NCI-H510A treated with DMSO at 0.1 percent for 48 hours (cell line): ENCODE measurements around the gene CDS1.
"Not testable (repeated sequence)": the region's sequence is repeated elsewhere in the genome, so short reads cannot be mapped to it uniquely, and the experiment has no call there.

Experiments
- DNase-seq: peaks from one replicate; lab custom pipeline; 2025; lab: John Stamatoyannopoulos, UW

The CDS1 gene

DNA sequence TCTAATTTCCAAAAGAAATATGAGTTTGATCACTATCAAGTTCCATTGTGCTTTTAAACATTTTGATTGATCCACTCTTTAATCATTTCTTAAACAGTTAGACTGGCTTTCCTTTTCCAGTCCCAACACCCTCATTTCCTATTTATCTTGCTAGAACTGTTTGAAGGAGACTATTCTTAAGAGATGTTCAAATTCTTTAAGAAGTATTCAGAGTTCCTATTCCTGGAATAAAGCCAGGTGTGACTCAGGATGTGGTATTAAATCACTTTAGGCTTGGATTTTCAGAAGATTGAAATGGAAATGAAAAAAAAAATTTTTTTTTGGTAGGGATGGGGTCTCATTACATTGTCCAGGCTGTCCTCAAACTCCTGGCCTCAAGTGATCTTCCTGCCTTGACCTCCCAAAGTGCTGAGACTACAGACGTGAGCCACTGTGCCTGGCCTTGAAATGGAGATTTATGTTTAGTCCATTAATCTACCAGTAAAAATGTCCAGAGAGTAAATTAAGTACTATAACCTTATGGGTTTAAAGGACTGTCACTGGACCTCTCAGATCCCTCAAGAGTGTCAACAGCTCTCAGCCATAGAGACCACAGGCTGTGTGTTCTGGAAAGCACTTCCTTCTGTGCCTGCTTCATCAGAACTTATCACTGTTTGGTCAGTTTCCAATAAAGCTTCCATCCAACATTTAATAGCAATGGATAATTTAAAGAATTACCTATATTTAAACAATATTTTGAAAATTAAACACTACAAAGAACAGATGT is 90.7 kb downstream of the CDS1 start:
- no peak for DNase-seq

DNA sequence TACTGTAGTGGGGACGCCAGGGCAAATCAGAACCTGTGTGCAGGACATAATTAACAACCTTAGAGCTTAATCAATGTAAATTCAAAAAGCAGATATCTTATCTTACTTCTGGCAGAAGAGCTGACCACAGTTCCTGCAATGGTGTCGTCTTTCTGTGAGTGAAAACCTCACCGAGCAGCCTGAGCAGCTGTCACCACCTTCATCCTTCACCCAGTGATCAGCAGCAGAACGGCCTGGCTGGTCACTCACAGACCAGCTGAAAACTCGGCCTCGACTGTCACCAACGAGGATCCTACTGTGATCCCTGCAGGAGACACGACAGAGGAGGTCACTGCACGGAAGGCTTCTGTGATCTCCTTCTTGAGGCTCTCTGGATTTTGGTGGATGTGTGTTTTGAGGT is 94.2 kb downstream of the CDS1 start:
- no peak for DNase-seq

DNA sequence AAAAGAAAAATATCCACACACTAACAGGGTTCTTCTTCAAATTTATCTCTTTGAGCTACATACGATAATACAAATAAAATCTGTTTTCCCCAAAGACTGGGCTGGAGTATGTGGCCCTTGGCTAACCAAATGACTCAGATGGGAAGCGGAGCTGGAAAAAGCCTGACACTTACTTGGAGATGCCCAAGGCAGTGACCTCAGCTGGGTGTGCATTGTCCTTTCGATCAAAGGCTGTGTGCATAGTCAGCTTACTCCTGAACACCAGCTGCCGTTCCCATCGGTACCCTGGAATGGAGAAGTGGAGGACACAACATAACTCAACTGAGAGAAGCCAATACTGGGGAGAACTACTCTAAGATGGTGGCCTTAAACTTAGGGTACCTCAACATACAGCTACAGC is 95.1 kb downstream of the CDS1 start:
- no peak for DNase-seq

DNA sequence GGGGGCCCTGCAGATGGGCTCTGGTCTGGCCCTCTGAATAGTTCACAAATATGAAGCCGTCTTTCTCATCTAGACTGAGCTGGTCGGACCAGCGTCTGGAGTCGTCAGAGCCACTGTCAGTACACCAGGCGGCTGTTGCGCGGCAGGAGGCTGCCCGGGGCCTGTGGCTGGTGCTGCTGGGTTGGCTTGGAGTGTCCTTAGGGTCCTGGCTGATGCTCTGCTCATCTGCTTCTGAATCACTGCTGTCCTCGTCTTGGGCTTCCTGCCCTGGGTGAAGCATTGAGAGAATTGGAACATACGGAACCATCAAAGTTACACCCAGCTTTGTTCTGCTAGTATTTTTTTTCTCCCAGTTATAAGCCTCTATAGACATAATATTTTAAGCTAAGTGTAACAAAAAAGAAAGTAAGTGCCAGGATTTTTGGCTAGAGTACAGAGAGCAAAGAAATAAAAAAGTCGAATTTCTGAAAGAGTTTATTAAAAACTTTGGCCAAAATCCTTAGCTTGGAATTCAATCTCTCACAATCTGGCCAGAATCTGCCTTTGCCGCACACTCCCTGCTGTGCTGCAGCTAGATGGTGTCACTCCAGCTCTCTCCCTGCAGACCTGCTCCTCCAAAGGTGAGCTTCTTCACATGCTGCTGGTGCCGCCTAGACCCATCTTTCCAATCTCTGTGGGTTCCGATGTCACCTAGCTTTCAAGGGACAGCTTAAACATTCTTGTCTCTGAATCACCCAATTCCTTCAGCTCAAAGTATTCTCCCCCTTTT is 96.2 kb downstream of the CDS1 start:
- no peak for DNase-seq

DNA sequence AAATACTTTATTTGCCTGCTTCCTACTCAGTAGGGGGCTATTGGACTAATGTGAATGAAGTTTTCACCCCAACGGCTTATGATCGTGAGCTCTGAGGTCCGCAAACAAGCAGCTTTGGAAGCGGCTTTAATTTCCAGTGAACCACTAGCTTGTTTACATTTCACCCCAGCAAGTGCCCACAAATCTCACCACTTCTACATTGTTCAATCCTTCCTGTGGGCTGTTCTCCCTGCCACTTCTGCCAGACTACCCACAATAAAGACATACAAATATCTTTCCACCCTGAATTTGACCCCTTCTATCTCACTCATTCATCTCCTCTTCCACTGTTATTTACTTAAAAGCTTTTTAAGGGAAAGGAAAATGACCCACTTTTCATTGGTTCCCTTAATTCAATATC is 98.0 kb downstream of the CDS1 start:
- no peak for DNase-seq

DNA sequence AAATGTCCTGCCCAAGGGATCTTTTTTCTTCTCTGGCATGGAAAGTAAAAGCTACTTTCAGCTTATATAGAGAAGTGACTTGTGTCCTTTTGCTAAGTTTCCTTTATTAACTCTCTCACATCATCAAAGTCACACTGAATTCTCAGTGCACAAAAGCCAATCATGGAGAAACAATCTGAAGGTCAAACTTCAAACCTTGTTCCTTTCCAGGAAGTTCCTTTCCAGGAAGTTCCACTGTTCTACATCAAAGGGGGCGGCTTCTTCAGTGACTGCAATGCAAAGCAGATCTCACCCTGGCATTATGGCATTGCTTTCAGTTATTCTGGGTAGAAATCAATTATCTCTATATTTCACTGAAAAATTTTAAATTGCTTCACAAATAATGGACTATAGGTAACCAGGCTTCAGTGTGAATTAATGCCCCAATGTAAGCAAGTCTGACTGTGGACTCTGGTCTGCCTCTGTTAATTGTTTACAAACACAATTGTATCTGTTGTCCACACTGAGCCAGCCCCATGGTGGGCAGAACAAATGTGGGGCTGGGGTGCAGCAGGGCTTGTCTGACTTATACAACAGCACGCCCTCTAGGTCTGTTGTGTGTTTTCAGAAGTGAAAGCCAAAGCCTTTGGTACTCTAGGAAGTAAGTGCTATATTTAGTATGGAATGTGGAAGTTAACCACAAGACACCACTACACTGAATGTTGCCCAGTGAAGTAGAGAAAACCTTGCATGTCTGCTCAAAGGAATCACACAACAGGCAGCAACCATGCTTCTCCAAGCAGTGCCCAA is 98.8 kb downstream of the CDS1 start:
- no peak for DNase-seq

DNA sequence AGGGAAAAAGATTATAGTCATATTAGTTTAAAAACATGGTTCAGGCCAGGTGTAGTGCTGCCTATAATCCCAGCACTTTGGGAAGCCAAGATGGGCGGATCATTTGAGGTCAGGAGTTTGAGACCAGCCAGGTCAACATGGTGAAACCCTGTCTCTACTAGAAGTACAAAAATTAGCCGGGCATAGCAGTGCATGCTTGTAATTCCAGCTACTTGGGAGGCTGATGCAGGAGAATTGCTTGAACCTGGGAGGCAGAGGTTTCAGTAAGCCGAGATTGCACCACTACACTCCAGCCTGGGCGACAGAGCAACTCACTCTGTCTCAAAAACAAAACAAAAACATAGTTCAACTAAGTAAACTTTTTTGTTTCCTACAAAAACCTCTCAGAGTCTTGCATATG is 99.7 kb downstream of the CDS1 start:
- not testable (repeated sequence) for DNase-seq

DNA sequence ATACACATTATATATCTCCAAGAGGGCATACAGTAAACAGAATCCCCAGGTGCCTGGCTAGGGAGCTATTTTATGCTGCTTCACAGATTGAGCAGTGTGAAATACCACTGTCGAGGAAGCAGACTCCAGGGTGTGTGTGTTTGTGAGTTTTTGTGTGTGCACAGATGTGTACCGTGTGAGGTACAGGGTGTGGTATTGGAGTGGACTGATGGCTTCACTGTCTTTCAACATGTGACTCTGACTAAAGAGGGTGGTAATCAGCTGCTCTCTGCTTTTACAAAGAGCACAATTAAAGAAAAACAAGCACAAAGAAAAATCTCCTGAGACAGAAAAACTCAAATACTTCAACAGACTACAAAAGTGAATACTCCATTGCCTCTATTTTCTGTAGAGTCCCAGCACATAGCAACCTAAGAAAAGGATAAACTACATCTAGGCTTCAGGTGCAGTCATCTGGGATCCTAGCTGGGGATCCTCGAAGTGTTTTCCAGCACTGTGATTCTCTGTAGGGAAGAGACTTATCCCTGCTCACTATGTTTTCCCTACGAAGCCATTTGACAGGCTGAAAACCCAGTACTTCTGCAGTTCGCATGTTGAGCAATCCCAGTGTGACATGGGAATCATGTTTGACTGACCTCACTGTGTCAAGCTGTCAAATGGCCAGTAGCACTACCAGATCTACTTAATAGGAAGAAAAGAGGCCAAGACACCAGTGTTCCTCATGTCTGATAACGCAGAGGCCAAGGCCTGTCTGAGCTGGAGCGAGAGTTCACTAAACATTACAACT is 100.3 kb downstream of the CDS1 start:
- DNase-seq = no peak

DNA sequence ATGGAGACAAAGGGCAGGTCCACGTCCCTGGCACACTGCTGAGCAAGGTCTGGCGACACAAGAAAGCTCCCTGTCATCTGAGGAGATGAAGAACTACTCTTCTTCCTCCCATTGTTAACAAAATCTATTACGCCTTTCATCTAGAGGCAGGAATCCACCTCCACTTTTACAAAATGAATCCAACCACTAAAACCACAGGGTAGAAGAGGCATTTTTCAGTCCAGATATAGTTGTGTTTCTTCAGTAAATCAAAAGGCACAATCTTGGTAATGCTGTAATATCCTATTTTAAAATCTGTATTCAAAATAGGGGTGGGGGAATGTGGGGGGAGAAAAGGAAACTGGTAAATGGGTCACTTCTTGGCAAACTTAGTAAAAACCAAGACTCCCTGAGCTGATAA is 101.4 kb downstream of the CDS1 start:
- no peak for DNase-seq

DNA sequence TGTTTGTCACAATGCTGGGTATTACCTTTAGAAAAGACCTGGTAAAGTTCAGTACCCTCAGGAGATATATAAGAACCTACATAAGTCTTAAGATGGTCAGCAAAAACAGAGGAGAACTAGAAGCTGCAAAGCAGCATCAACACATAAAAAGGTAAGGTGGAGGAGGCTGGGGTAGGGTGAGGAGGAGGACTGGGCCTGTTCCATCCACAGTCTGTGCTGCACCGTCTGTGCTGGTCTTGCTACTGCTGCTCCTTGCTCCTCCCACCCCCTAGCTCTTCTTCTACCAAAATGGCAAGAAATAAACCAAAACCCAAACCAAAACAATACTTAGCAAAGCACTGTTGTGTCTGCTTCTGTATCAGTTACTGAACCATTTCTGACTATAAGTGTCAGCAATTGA is 102.2 kb downstream of the CDS1 start:
- no peak for DNase-seq

DNA sequence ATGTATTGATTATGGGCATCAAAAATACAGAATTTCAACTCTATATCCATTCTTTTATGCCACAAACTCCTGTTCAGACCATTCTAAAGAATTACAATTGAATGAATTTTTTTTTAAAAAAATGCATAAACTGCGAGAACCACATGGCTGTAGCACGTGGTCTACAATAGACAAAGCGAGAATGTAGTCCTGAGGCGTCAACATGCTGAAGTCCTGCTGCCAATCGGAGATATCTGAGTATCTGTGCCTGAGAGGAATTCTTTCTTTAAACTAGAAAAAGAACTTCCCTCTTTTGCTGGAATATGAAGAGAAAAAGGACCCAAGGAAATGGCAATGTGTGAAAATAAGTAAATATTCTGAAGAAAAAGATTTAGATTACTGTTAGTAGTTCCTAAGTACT is 105.7 kb downstream of the CDS1 start:
- DNase-seq = no peak

DNA sequence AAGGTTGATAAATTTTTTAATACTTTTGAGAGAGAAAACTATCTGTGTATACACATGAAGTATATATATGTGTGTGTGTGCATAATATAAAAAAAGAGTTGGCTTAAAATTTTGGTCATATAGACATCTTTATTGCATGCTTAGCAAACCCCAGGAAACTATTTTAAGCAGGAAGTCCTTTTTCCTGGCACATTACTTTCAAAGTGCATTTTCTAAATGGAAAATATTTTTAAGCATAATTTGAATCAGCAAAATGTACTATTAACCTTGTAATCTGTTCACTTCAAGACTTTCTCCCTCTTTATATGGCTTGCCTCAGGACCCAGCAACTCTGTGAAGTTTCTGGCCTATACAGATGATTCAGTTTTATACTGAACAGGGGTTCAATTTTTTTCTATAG is 106.3 kb downstream of the CDS1 start:
- no peak for DNase-seq

DNA sequence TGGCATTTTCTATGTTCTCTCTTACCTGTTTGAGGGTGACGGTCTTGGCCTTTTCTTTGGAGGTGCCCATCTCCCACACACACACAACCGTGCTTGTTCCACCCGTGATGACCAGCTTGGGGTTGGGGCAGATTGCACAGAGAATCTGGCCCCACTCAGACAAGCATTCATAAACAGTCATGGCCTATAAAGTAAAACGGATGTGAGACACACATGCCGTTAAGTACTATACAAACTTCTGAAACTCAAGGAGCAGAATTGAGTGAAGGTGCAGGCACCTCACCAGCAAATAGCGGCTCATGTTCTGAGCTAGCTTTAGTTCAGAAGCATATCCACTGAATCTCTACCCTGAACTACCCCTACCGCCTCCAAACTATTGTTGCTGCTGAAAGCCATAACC is 107.6 kb downstream of the CDS1 start:
- DNase-seq = no peak

DNA sequence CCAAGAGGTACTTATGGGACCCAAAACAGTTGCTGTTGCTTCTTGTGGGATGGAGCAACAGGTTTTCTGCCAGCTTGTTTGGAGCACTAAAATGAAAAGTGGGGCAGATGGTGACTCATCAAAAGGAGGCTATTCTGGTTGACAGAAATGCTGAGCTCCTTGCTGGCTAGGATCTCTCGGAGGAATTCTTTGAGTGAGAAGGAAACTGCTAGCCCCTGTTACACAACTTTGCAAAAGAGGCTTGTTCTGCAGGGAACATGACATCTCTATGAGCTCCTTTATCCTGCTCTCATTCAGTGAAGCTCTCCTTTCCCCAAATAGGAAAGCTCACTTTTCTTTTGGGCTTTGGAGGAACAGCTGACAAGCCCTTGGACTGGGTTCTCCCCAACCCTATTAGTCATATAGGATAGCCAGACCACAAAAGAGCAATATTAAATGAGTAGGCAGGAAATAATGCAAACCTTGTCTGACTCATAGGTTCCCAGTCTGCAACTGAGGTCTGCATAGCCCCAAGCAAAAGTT is 108.3 kb downstream of the CDS1 start:
- DNase-seq = no peak

DNA sequence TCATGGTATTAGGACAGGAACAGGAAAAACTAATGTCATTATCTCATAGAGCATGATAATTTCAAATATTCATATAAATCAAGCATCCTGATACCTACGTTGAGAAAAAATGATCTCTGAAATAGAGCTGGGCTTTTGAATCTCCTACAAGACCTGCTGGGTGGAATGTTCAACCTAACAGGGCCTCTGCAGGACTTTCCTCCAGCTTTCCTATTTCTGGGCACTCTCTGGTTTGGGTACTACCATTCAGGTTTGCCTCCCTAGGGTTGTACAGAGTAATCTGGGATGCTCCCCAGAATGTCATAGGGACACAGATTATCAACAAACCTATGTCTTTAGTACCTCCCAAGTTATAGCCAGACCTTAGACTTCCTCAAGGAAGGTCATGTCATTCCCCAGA is 108.9 kb downstream of the CDS1 start:
- no peak for DNase-seq

DNA sequence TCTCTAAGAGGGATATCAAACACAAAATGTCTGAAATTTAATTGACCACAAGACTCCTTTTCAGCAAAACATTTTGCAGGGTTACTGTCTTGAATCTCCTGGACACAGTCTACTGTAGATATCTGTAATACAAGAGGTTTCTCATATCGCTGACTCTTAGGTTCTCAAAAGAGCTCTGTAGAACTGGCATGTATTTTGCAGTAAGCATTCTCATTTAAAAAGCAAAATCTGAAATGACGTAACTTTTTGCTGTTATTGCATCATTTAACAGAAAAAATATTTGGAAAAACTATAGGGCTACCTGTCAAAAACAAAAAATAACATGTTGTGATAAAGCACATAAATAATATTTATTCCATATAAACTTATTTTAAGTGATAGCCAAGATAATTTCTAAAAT is 114.2 kb downstream of the CDS1 start:
- DNase-seq = no peak

DNA sequence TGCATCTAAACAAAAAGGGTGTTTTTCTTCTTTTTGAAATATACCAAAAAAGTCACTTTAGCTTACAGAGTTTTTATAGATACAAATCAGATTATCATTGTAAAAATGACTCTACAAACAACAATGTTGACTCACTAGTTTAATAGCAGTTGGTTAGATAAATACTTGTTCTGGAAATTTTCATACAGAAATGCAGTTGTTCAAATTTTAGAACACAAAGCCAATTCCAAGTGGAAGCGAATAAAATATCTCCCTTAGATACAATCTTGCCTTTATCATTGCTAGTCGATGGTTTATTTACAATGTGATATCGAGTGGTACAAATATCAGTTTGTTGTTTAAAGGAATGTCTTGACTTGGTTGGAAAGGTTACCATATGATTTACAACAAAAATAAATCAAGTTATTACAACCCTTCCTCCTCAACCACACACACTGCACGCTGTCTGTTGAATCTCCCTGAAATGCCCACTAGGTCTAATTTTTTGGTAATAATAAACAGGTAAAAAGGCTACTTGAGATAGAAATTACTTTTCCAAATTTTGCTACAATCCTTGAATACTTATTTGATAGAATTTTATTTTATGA is 114.8 kb downstream of the CDS1 start:
- no peak for DNase-seq

DNA sequence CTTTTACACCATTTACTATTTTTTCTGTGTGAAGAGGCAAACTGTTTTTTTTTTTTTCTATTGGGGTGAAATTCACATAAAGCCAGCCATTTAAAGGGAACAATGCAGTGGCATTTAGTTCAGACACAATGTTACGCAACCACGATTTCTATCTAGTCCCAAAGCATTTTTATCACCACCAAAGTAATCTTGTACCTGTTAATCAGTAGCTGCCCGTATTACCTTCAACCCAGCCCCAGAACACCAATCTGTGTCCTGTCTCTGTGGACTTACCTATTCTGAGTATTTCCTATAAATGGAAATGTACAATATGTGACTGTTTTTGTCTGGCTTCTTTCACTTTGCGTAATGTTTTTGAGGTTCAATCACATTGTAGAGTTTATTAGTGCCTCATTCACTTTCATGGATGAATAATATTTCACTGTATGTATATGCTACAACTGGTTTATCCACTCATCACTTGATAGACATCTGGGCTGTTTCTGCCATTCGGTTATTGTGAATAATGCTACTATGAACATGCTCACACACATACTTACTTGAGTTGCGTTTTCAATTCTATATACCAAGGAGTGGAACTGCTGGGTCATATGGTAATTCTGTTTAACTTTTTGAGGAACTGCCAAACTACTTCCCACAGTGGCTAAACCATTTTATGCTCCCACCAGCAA is 116.2 kb downstream of the CDS1 start:
- no peak for DNase-seq
